H9 (cell line): ENCODE results near the gene ERH. TPM values are rescaled to one million over a fixed set of nuclear protein-coding genes. Genes with fewer than 3 reads are reported as not detected.

Experiments used
- DNase-seq: peaks from one replicate; pipeline ENCODE4 v3.0.0-alpha.2; 2017
- H2AFZ ChIP-seq: one replicate; pipeline ENCODE4 v1.6.1; 2013; ENCODE audit warnings: mild to moderate bottlenecking, low read length, control low read depth, moderate library complexity
- H2AK5ac ChIP-seq: 2 replicates; pipeline ENCODE4 v1.6.1; 2013; ENCODE audit warnings: low read length, control low read depth, mixed read lengths; ENCODE audit not compliant: insufficient read length
- H2BK120ac ChIP-seq: one replicate; pipeline ENCODE4 v1.6.1; 2013; ENCODE audit warnings: low read depth, mild to moderate bottlenecking, low read length, control low read depth, inconsistent platforms; ENCODE audit not compliant: poor library complexity, severe bottlenecking
- H2BK12ac ChIP-seq: 2 replicates; pipeline ENCODE4 v1.6.1; 2013; ENCODE audit warnings: low read length, control low read depth, mixed read lengths, low read depth; ENCODE audit not compliant: insufficient read length
- H2BK15ac ChIP-seq: 2 replicates; pipeline ENCODE4 v1.6.1; 2013; ENCODE audit warnings: low read depth, low read length, control low read depth
- H2BK20ac ChIP-seq: one replicate; pipeline ENCODE4 v1.6.1; 2013; ENCODE audit warnings: low read depth, mild to moderate bottlenecking, low read length, control low read depth, inconsistent platforms; ENCODE audit not compliant: poor library complexity, severe bottlenecking
- H2BK5ac ChIP-seq: 2 replicates; pipeline ENCODE4 v1.6.1; 2013; ENCODE audit warnings: low read length, control low read depth, mixed read lengths; ENCODE audit not compliant: insufficient read length
- H3K14ac ChIP-seq: 2 replicates; pipeline ENCODE4 v1.6.1; 2013; ENCODE audit warnings: low read length, control low read depth; ENCODE audit not compliant: insufficient read depth
- H3K18ac ChIP-seq: 2 replicates; pipeline ENCODE4 v1.6.1; 2013; ENCODE audit warnings: low read depth, mild to moderate bottlenecking, mixed read lengths, low read length, control low read depth; ENCODE audit not compliant: insufficient read length
- H3K23ac ChIP-seq: 2 replicates; pipeline ENCODE4 v1.6.1; 2013; ENCODE audit warnings: low read length, control low read depth, mixed read lengths, low read depth; ENCODE audit not compliant: insufficient read length
- H3K23me2 ChIP-seq: 2 replicates; pipeline ENCODE4 v1.6.1; 2013; ENCODE audit warnings: low read depth, mild to moderate bottlenecking, mixed read lengths, low read length, control low read depth; ENCODE audit not compliant: insufficient read length, poor library complexity, severe bottlenecking
- H3K27ac ChIP-seq: 2 replicates; pipeline ENCODE4 v1.5.1; 2013; ENCODE audit warnings: low read length, control low read depth, mixed read lengths, low read depth; ENCODE audit not compliant: insufficient read length
- H3K27me3 ChIP-seq: 2 replicates; pipeline ENCODE4 v1.6.1; 2013; ENCODE audit warnings: low read length, control low read depth, inconsistent platforms; ENCODE audit not compliant: insufficient read depth
- H3K4ac ChIP-seq: 2 replicates; pipeline ENCODE4 v1.6.1; 2013; ENCODE audit warnings: low read depth, mild to moderate bottlenecking, control low read depth, inconsistent platforms, low read length, moderate library complexity
- H3K4me1 ChIP-seq: 2 replicates; pipeline ENCODE4 v1.6.1; 2013; ENCODE audit warnings: low read length, control low read depth, inconsistent platforms; ENCODE audit not compliant: insufficient read depth
- H3K4me2 ChIP-seq: 2 replicates; pipeline ENCODE4 v1.6.1; 2013; ENCODE audit warnings: low read length, control low read depth, mixed read lengths; ENCODE audit not compliant: insufficient read length, insufficient read depth
- H3K56ac ChIP-seq: 2 replicates; pipeline ENCODE4 v1.6.1; 2013; ENCODE audit warnings: low read depth, mild to moderate bottlenecking, mixed read lengths, low read length, control low read depth; ENCODE audit not compliant: insufficient read length
- H3K79me1 ChIP-seq: 2 replicates; pipeline ENCODE4 v1.6.1; 2013; ENCODE audit warnings: low read depth, mild to moderate bottlenecking, moderate library complexity, low read length, control low read depth, inconsistent platforms; ENCODE audit not compliant: insufficient read depth, poor library complexity, severe bottlenecking
- H3K79me2 ChIP-seq: 2 replicates; pipeline ENCODE4 v1.6.1; 2013; ENCODE audit warnings: low read length, control low read depth, inconsistent platforms; ENCODE audit not compliant: insufficient read depth
- H3K9ac ChIP-seq: 2 replicates; pipeline ENCODE4 v1.6.1; 2013; ENCODE audit warnings: low read length, control low read depth, mixed read lengths; ENCODE audit not compliant: insufficient read length; ENCODE audit errors: extremely low read depth
- H3K9me3 ChIP-seq: one replicate; pipeline ENCODE4 v1.6.1; 2013; ENCODE audit warnings: low read depth, low read length, inconsistent platforms; ENCODE audit not compliant: control insufficient read depth
- H3T11ph ChIP-seq: one replicate; pipeline ENCODE4 v1.6.1; 2013; ENCODE audit warnings: mild to moderate bottlenecking, low read length, control low read depth, inconsistent platforms
- H4K20me1 ChIP-seq: one replicate; pipeline ENCODE4 v1.6.1; 2013; ENCODE audit not compliant: control insufficient read depth, insufficient read length, insufficient read depth
- H4K5ac ChIP-seq: 2 replicates; pipeline ENCODE4 v1.6.1; 2013; ENCODE audit warnings: low read depth, mild to moderate bottlenecking, mixed read lengths, low read length, control low read depth; ENCODE audit not compliant: insufficient read length
- H4K8ac ChIP-seq: replicated peaks from 2 replicates; pipeline ENCODE4 v1.6.1; 2013; ENCODE audit warnings: low read length, control low read depth, mixed read lengths, low read depth; ENCODE audit not compliant: insufficient read length
- H4K91ac ChIP-seq: 2 replicates; pipeline ENCODE4 v1.6.1; 2013; ENCODE audit warnings: low read depth, mild to moderate bottlenecking, moderate library complexity, mixed read lengths, low read length, control low read depth; ENCODE audit not compliant: insufficient read length
- H3K27ac Mint-ChIP-seq, 3 experiments: 2 replicates in 2 of 3; 3 replicates in 1 of 3; pipeline ENCODE4 v1.8.0; 2020 to 2021; ENCODE audit warnings: mixed read lengths in 3 of 3, mild to moderate bottlenecking in 1 of 3, moderate library complexity in 1 of 3
- H3K27me3 Mint-ChIP-seq: 2 replicates; pipeline ENCODE4 v1.8.0; 2021; ENCODE audit warnings: low read depth, mild to moderate bottlenecking, moderate library complexity, mixed read lengths
- H3K36me3 Mint-ChIP-seq, 3 experiments: 2 replicates in 2 of 3; 3 replicates in 1 of 3; pipeline ENCODE4 v1.8.0; 2020 to 2021; ENCODE audit warnings: low read depth in 3 of 3, mixed read lengths in 3 of 3; ENCODE audit not compliant: insufficient read depth in 1 of 3
- H3K4me1 Mint-ChIP-seq, 2 experiments: 2 replicates each; pipeline ENCODE4 v1.8.0; 2020; ENCODE audit warnings: mixed read lengths in 2 of 2
- H3K4me3 Mint-ChIP-seq, 2 experiments: 2 replicates in 1 of 2; 3 replicates in 1 of 2; pipeline ENCODE4 v1.8.0; 2020 to 2021; ENCODE audit warnings: mild to moderate bottlenecking in 2 of 2, mixed read lengths in 2 of 2, moderate library complexity in 1 of 2
- H3K9me3 Mint-ChIP-seq, 2 experiments: 2 replicates in 1 of 2; 3 replicates in 1 of 2; pipeline ENCODE4 v1.8.0; 2020; ENCODE audit warnings: mild to moderate bottlenecking in 2 of 2, mixed read lengths in 2 of 2, moderate library complexity in 1 of 2
- WGBS: extraction: QIAGEN DNeasy Blood & Tissue Kit; methylation state at CpG from one replicate; pipeline ENCODE4 v1.1.7; 2013; ENCODE audit warnings: missing lambda C conversion rate, low lambda C conversion rate, mixed read lengths; ENCODE audit not compliant: insufficient read length; ENCODE audit errors: extremely low coverage; 5-methylcytosine and 5-hydroxymethylcytosine counted together
- total RNA-seq: library from RNA; stranded (reverse); gene quantifications from 2 replicates; pipeline ENCODE4 v1.2.1, GENCODE V29; 2021
- TF ChIP-seq, protein P1 (sequence below): fragments of 200-600 bp; sonication (generic); conservative IDR thresholded peaks from 3 replicates; pipeline ENCODE4 v1.8.0; 2021; ENCODE audit warnings: antibody characterized with exemption, mild to moderate bottlenecking

ERH gene
- total RNA-seq, 1 experiment from 2014 or later = 443 TPM

DNA sequence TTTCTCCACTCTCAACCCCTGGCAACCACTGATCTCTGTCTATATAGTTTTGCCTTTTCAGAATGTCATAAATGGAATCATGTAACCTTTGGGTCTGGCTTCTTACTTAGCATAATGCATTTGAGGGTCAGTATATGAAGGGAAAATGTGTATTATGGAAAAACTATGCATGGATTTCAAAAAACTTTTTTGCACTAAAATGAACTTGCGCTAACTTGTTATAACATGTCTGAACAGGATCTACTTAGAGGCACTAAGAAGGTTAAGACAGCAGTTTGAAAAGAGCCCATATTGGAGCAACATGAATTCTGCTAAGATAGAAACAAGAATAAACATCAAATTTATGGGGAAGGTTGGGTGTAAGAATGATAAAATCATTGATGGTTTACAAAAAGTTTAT is 29.5 kb upstream of the ERH start:
- no peak overlapping the region for H3K18ac ChIP-seq
- Mint-ChIP-seq H3K27me3 (no peaks in the 10 kb centered on the region), H3K4me1 (no peaks in the 10 kb centered on the region), H3K27ac (no peak overlapping the region; a peak in 1 of 7 replicates), H3K36me3 (peaks cover 5 to 35% (median 34%) of the 10 kb centered on the region in 3 experiments; a peak in 6 of 7 replicates), H3K4me3 (no peak overlapping the region), H3K9me3 (0 out of 5 replicates have a peak, but pooled peaks cover 0 to 1% of the 10 kb centered on the region in 2 experiments)
- no peak overlapping the region for H2BK15ac ChIP-seq
- DNase-seq = no peak
- H3K79me2 ChIP-seq = no peaks in the 10 kb centered on the region
- no peak overlapping the region for H3K56ac ChIP-seq
- no peaks in the 10 kb centered on the region for H3K9me3 ChIP-seq
- H4K8ac ChIP-seq = no peak overlapping the region
- no peak overlapping the region for H4K5ac ChIP-seq
- no peak overlapping the region for H2AFZ ChIP-seq
- no peaks in the 10 kb centered on the region for H3K23me2 ChIP-seq
- no CpG with 5 or more reads among the region's 1 CpG for WGBS
- H4K91ac ChIP-seq = no peak overlapping the region
- H3K4me2 ChIP-seq = no peak overlapping the region
- no peak overlapping the region for H2BK12ac ChIP-seq
- H3K4ac ChIP-seq = no peak overlapping the region
- H3K14ac ChIP-seq = no peak overlapping the region
- H4K20me1 ChIP-seq = no peaks in the 10 kb centered on the region
- no peak overlapping the region for H2BK120ac ChIP-seq
- no peak overlapping the region for H3K9ac ChIP-seq
- no peak overlapping the region for H3K23ac ChIP-seq
- TF ChIP-seq, protein P1, sequence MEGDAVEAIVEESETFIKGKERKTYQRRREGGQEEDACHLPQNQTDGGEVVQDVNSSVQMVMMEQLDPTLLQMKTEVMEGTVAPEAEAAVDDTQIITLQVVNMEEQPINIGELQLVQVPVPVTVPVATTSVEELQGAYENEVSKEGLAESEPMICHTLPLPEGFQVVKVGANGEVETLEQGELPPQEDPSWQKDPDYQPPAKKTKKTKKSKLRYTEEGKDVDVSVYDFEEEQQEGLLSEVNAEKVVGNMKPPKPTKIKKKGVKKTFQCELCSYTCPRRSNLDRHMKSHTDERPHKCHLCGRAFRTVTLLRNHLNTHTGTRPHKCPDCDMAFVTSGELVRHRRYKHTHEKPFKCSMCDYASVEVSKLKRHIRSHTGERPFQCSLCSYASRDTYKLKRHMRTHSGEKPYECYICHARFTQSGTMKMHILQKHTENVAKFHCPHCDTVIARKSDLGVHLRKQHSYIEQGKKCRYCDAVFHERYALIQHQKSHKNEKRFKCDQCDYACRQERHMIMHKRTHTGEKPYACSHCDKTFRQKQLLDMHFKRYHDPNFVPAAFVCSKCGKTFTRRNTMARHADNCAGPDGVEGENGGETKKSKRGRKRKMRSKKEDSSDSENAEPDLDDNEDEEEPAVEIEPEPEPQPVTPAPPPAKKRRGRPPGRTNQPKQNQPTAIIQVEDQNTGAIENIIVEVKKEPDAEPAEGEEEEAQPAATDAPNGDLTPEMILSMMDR = no peak
- no peaks in the 10 kb centered on the region for H3K4me1 ChIP-seq
- no peaks in the 10 kb centered on the region for H3K27me3 ChIP-seq
- H2BK20ac ChIP-seq = no peak overlapping the region
- H2BK5ac ChIP-seq = no peak overlapping the region
- no peak overlapping the region for H3T11ph ChIP-seq
- H3K27ac ChIP-seq = no peak overlapping the region
- H2AK5ac ChIP-seq = no peak overlapping the region
- H3K79me1 ChIP-seq = peaks cover 3% of the 10 kb centered on the region
